H9 (cell line): ENCODE measurements around the gene ASTN2. TPM values are rescaled to one million over a fixed set of nuclear protein-coding genes. Genes with fewer than 3 reads are reported as not detected.

ENCODE experiments used
- DNase-seq: peaks from one replicate; pipeline ENCODE4 v3.0.0-alpha.2; 2017
- H2AFZ ChIP-seq: one replicate; pipeline ENCODE4 v1.6.1; 2013; ENCODE audit warnings: mild to moderate bottlenecking, low read length, control low read depth, moderate library complexity
- H2AK5ac ChIP-seq: 2 replicates; pipeline ENCODE4 v1.6.1; 2013; ENCODE audit warnings: low read length, control low read depth, mixed read lengths; ENCODE audit not compliant: insufficient read length
- H2BK120ac ChIP-seq: one replicate; pipeline ENCODE4 v1.6.1; 2013; ENCODE audit warnings: low read depth, mild to moderate bottlenecking, low read length, control low read depth, inconsistent platforms; ENCODE audit not compliant: poor library complexity, severe bottlenecking
- H2BK12ac ChIP-seq: 2 replicates; pipeline ENCODE4 v1.6.1; 2013; ENCODE audit warnings: low read length, control low read depth, mixed read lengths, low read depth; ENCODE audit not compliant: insufficient read length
- H2BK15ac ChIP-seq: 2 replicates; pipeline ENCODE4 v1.6.1; 2013; ENCODE audit warnings: low read depth, low read length, control low read depth
- H2BK20ac ChIP-seq: one replicate; pipeline ENCODE4 v1.6.1; 2013; ENCODE audit warnings: low read depth, mild to moderate bottlenecking, low read length, control low read depth, inconsistent platforms; ENCODE audit not compliant: poor library complexity, severe bottlenecking
- H2BK5ac ChIP-seq: 2 replicates; pipeline ENCODE4 v1.6.1; 2013; ENCODE audit warnings: low read length, control low read depth, mixed read lengths; ENCODE audit not compliant: insufficient read length
- H3K14ac ChIP-seq: 2 replicates; pipeline ENCODE4 v1.6.1; 2013; ENCODE audit warnings: low read length, control low read depth; ENCODE audit not compliant: insufficient read depth
- H3K18ac ChIP-seq: 2 replicates; pipeline ENCODE4 v1.6.1; 2013; ENCODE audit warnings: low read depth, mild to moderate bottlenecking, mixed read lengths, low read length, control low read depth; ENCODE audit not compliant: insufficient read length
- H3K23ac ChIP-seq: 2 replicates; pipeline ENCODE4 v1.6.1; 2013; ENCODE audit warnings: low read length, control low read depth, mixed read lengths, low read depth; ENCODE audit not compliant: insufficient read length
- H3K23me2 ChIP-seq: 2 replicates; pipeline ENCODE4 v1.6.1; 2013; ENCODE audit warnings: low read depth, mild to moderate bottlenecking, mixed read lengths, low read length, control low read depth; ENCODE audit not compliant: insufficient read length, poor library complexity, severe bottlenecking
- H3K27ac ChIP-seq: 2 replicates; pipeline ENCODE4 v1.5.1; 2013; ENCODE audit warnings: low read length, control low read depth, mixed read lengths, low read depth; ENCODE audit not compliant: insufficient read length
- H3K27me3 ChIP-seq: 2 replicates; pipeline ENCODE4 v1.6.1; 2013; ENCODE audit warnings: low read length, control low read depth, inconsistent platforms; ENCODE audit not compliant: insufficient read depth
- H3K4ac ChIP-seq: 2 replicates; pipeline ENCODE4 v1.6.1; 2013; ENCODE audit warnings: low read depth, mild to moderate bottlenecking, control low read depth, inconsistent platforms, low read length, moderate library complexity
- H3K4me1 ChIP-seq: 2 replicates; pipeline ENCODE4 v1.6.1; 2013; ENCODE audit warnings: low read length, control low read depth, inconsistent platforms; ENCODE audit not compliant: insufficient read depth
- H3K4me2 ChIP-seq: 2 replicates; pipeline ENCODE4 v1.6.1; 2013; ENCODE audit warnings: low read length, control low read depth, mixed read lengths; ENCODE audit not compliant: insufficient read length, insufficient read depth
- H3K56ac ChIP-seq: 2 replicates; pipeline ENCODE4 v1.6.1; 2013; ENCODE audit warnings: low read depth, mild to moderate bottlenecking, mixed read lengths, low read length, control low read depth; ENCODE audit not compliant: insufficient read length
- H3K79me1 ChIP-seq: 2 replicates; pipeline ENCODE4 v1.6.1; 2013; ENCODE audit warnings: low read depth, mild to moderate bottlenecking, moderate library complexity, low read length, control low read depth, inconsistent platforms; ENCODE audit not compliant: insufficient read depth, poor library complexity, severe bottlenecking
- H3K79me2 ChIP-seq: 2 replicates; pipeline ENCODE4 v1.6.1; 2013; ENCODE audit warnings: low read length, control low read depth, inconsistent platforms; ENCODE audit not compliant: insufficient read depth
- H3K9ac ChIP-seq: 2 replicates; pipeline ENCODE4 v1.6.1; 2013; ENCODE audit warnings: low read length, control low read depth, mixed read lengths; ENCODE audit not compliant: insufficient read length; ENCODE audit errors: extremely low read depth
- H3K9me3 ChIP-seq: one replicate; pipeline ENCODE4 v1.6.1; 2013; ENCODE audit warnings: low read depth, low read length, inconsistent platforms; ENCODE audit not compliant: control insufficient read depth
- H3T11ph ChIP-seq: one replicate; pipeline ENCODE4 v1.6.1; 2013; ENCODE audit warnings: mild to moderate bottlenecking, low read length, control low read depth, inconsistent platforms
- H4K20me1 ChIP-seq: one replicate; pipeline ENCODE4 v1.6.1; 2013; ENCODE audit not compliant: control insufficient read depth, insufficient read length, insufficient read depth
- H4K5ac ChIP-seq: 2 replicates; pipeline ENCODE4 v1.6.1; 2013; ENCODE audit warnings: low read depth, mild to moderate bottlenecking, mixed read lengths, low read length, control low read depth; ENCODE audit not compliant: insufficient read length
- H4K8ac ChIP-seq: replicated peaks from 2 replicates; pipeline ENCODE4 v1.6.1; 2013; ENCODE audit warnings: low read length, control low read depth, mixed read lengths, low read depth; ENCODE audit not compliant: insufficient read length
- H4K91ac ChIP-seq: 2 replicates; pipeline ENCODE4 v1.6.1; 2013; ENCODE audit warnings: low read depth, mild to moderate bottlenecking, moderate library complexity, mixed read lengths, low read length, control low read depth; ENCODE audit not compliant: insufficient read length
- H3K27ac Mint-ChIP-seq, 3 experiments: 2 replicates in 2 of 3; 3 replicates in 1 of 3; pipeline ENCODE4 v1.8.0; 2020 to 2021; ENCODE audit warnings: mixed read lengths in 3 of 3, mild to moderate bottlenecking in 1 of 3, moderate library complexity in 1 of 3
- H3K27me3 Mint-ChIP-seq: 2 replicates; pipeline ENCODE4 v1.8.0; 2021; ENCODE audit warnings: low read depth, mild to moderate bottlenecking, moderate library complexity, mixed read lengths
- H3K36me3 Mint-ChIP-seq, 3 experiments: 2 replicates in 2 of 3; 3 replicates in 1 of 3; pipeline ENCODE4 v1.8.0; 2020 to 2021; ENCODE audit warnings: low read depth in 3 of 3, mixed read lengths in 3 of 3; ENCODE audit not compliant: insufficient read depth in 1 of 3
- H3K4me1 Mint-ChIP-seq, 2 experiments: 2 replicates each; pipeline ENCODE4 v1.8.0; 2020; ENCODE audit warnings: mixed read lengths in 2 of 2
- H3K4me3 Mint-ChIP-seq, 2 experiments: 2 replicates in 1 of 2; 3 replicates in 1 of 2; pipeline ENCODE4 v1.8.0; 2020 to 2021; ENCODE audit warnings: mild to moderate bottlenecking in 2 of 2, mixed read lengths in 2 of 2, moderate library complexity in 1 of 2
- H3K9me3 Mint-ChIP-seq, 2 experiments: 2 replicates in 1 of 2; 3 replicates in 1 of 2; pipeline ENCODE4 v1.8.0; 2020; ENCODE audit warnings: mild to moderate bottlenecking in 2 of 2, mixed read lengths in 2 of 2, moderate library complexity in 1 of 2
- CTCF ChIP-seq: fragments of 200-600 bp; sonication (generic); conservative IDR thresholded peaks from 3 replicates; pipeline ENCODE4 v1.8.0; 2021; ENCODE audit warnings: antibody characterized with exemption, mild to moderate bottlenecking
- whole genome bisulfite sequencing: extraction: QIAGEN DNeasy Blood & Tissue Kit; methylation state at CpG from one replicate; pipeline ENCODE4 v1.1.7; 2013; ENCODE audit warnings: missing lambda C conversion rate, low lambda C conversion rate, mixed read lengths; ENCODE audit not compliant: insufficient read length; ENCODE audit errors: extremely low coverage; 5-methylcytosine and 5-hydroxymethylcytosine counted together
- total RNA-seq: library from RNA; stranded (reverse); gene quantifications from 2 replicates; pipeline ENCODE4 v1.2.1, GENCODE V29; 2021

Gene ASTN2
- total RNA-seq, 1 experiment from 2014 or later = 9.7 TPM

DNA sequence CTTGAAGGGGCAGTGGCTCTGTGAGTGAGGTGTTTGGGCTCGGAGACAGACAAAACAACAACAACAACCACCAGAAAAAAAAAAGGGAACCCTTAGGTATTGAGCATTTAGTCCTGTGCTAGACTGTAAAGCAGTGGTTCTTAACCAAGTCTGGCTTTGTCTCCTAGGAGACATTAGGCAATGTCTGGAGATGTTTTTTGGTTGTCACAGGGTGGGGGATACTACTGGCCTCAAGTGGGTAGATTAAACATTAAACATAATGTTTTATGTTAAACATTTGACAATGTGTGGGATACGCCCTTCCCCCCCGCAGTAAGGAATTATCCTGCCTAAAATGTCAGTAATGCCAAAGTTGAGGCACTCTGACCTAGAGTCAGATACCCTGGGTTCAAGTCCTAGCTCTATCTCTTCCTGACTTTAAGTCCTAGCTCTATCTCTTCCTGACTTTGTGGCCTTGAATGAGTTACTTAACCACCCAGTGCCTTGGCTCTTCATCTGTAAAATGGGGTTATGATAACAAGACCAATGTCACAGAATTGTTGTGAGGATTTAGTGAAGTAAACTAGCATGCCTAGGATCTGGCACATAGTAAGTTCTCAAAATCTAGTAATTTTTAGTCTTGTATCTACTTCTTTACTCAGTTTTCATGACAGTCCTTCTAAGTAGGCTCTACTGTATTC, 725.9 kb downstream of the ASTN2 start:
- Histone ChIP-seq H3K9me3 (peaks cover 7% of the 10 kb centered on the region), H2BK12ac (no peak overlapping the region), H3K9ac (no peak overlapping the region), H2BK15ac (no peak overlapping the region), H3K4me2 (peak overlapping the region; percentile 90), H3T11ph (no peak overlapping the region), H3K27me3 (no peaks in the 10 kb centered on the region; the same call in 1 of the 2 replicates), H3K23ac (no peak overlapping the region), H2AFZ (no peak overlapping the region), H3K4me1 (no peaks in the 10 kb centered on the region; the same call in 1 of the 2 replicates), H3K4ac (no peak overlapping the region), H3K18ac (no peak overlapping the region), H2BK20ac (no peak overlapping the region), H3K27ac (no peak overlapping the region), H3K79me1 (no peaks in the 10 kb centered on the region), H2BK120ac (no peak overlapping the region), H4K20me1 (no peaks in the 10 kb centered on the region), H3K56ac (no peak overlapping the region), H2AK5ac (no peak overlapping the region), H4K5ac (no peak overlapping the region), H2BK5ac (no peak overlapping the region), H4K91ac (no peak overlapping the region), H3K23me2 (peaks cover 8% of the 10 kb centered on the region), H4K8ac (no peak overlapping the region), H3K14ac (no peak overlapping the region), H3K79me2 (no peaks in the 10 kb centered on the region)
- peaks cover 4% of the 10 kb centered on the region for H3K27me3 Mint-ChIP-seq
- whole genome bisulfite sequencing = no CpG with 5 or more reads among the region's 3 CpGs
- peaks cover 7 to 11% (median 10%) of the 10 kb centered on the region in 3 experiments for H3K36me3 Mint-ChIP-seq
- TF ChIP-seq CTCF = no peak
- H3K9me3 Mint-ChIP-seq = peaks cover 0 to 8% of the 10 kb centered on the region in 2 experiments; a peak in 4 of 5 replicates
- peaks cover 31 to 33% of the 10 kb centered on the region in 2 experiments for H3K4me1 Mint-ChIP-seq
- no peak overlapping the region; a peak in 1 of 5 replicates for H3K4me3 Mint-ChIP-seq
- no peak overlapping the region for H3K27ac Mint-ChIP-seq
- DNase-seq = no peak
